ENCODE results near the gene JAG2. TPM values are rescaled to one million over a fixed set of nuclear protein-coding genes. Genes with fewer than 3 reads are reported as not detected.

The JAG2 gene
- 10 to 100 TPM; 18.5 to 42.4 (median 26.3) TPM for total RNA-seq
- 10 to 100 TPM; 23.7 to 45.5 TPM for polyA plus RNA-seq
- long read RNA-seq, donor 1, full-length matches to known transcripts = 30 of 102 reads
- long read RNA-seq, donor 1, partial matches to known transcripts = 57 of 102 reads
- long read RNA-seq, donor 1, other reads (novel, unspliced or antisense) = 15 of 102 reads
- long read RNA-seq, donor 2, full-length matches to known transcripts = 22 of 98 reads
- long read RNA-seq, donor 2, partial matches to known transcripts = 60 of 98 reads
- long read RNA-seq, donor 2, other reads (novel, unspliced or antisense) = 16 of 98 reads
- long read RNA-seq, donor 3, partial matches to known transcripts = 135 of 144 reads
- long read RNA-seq, donor 3, other reads (novel, unspliced or antisense) = 9 of 144 reads

GRCh38 chr14:105168496-105168978 lies at the start of gene JAG2:
TSS of gene JAG2 (minus strand) at chr14:105168776. CDS start at chr14:105168420, 356 bp downstream.
- Histone ChIP-seq H3K4me1 (peaks cover 18 to 62% (median 49%) of the 10 kb centered on the region in 9 donors), H3K27ac (peak within 1 kb of the TSS in 8 of 10 donors; percentile 52 to 84 (median 78)), H3K27me3 (peaks cover 0 to 47% (median 9%) of the 10 kb centered on the region in 7 donors), H3K4me3 (peak within 1 kb of the TSS; percentile 18 to 68 (median 56)), H3K36me3 (no peaks in the 10 kb centered on the region), H3K9me3 (no peaks in the 10 kb centered on the region)
- ATAC-seq (peak in 5 of 8 donors; percentile 28 to 52 (median 31)), DNase-seq (peak; percentile 72 to 74)
- TF ChIP-seq, protein P1, sequence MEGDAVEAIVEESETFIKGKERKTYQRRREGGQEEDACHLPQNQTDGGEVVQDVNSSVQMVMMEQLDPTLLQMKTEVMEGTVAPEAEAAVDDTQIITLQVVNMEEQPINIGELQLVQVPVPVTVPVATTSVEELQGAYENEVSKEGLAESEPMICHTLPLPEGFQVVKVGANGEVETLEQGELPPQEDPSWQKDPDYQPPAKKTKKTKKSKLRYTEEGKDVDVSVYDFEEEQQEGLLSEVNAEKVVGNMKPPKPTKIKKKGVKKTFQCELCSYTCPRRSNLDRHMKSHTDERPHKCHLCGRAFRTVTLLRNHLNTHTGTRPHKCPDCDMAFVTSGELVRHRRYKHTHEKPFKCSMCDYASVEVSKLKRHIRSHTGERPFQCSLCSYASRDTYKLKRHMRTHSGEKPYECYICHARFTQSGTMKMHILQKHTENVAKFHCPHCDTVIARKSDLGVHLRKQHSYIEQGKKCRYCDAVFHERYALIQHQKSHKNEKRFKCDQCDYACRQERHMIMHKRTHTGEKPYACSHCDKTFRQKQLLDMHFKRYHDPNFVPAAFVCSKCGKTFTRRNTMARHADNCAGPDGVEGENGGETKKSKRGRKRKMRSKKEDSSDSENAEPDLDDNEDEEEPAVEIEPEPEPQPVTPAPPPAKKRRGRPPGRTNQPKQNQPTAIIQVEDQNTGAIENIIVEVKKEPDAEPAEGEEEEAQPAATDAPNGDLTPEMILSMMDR (IDR thresholded peaks at IDR 0.05) = no peak
- intact Hi-C loops (cut with DNase I) = loop anchor here in 5 of 10 donors (5.0 to 10.0 kb wide), 3 partner anchors 34 to 76 kb away; no protein-coding TSS in a partner anchor
- 0 to 3% methylated on average over 20 to 84 of the region's 84 CpGs for WGBS, 2 donors

DNA sequence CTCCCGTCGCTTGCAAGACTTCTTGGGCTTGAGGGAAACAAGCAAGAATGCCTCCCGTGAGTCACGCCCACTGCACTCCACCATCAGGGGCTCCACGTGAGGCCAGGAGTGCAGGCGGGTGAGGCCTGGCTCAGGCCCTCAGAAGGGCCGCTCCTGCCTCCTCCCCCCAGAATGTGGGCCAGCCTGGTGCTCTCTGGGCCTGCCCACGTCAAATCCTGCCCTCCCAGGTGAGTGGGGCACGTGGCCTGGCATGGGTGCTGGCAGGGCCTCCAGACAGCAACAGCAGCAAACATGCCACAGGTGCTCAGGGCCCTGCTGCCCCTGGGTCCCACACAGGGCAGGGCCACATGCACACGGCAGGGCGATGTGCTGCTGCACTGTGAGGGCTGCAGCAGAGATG lies 49.2 kb upstream of the JAG2 start:
- WGBS, 2 donors = 93 to 95% methylated on average over 11 of the region's 11 CpGs
- Histone ChIP-seq H3K27me3 (no peaks in the 10 kb centered on the region), H3K36me3 (peaks cover 0 to 75% (median 28%) of the 10 kb centered on the region in 9 donors), H3K27ac (no peak overlapping the region), H3K9me3 (no peaks in the 10 kb centered on the region), H3K4me1 (peaks cover 0 to 19% (median 7%) of the 10 kb centered on the region in 9 donors), H3K4me3 (no peak overlapping the region)
- ATAC-seq (no peak), DNase-seq (no peak)
- TF ChIP-seq, protein P1 (IDR thresholded peaks at IDR 0.05) = no peak
- intact Hi-C loops (cut with DNase I) = loop anchor here in 1 of 10 donors (10.0 kb wide), 1 partner anchor 47 kb away; no protein-coding TSS in a partner anchor

GRCh38 chr14:105216490-105217247 lies 48.1 kb upstream of the JAG2 start:
- H3K36me3 ChIP-seq = peaks cover 0 to 76% (median 28%) of the 10 kb centered on the region in 9 donors
- H3K27ac ChIP-seq = no peak overlapping the region

More at GRCh38 chr14:105216490-105217247, 48.1 kb upstream of the JAG2 start:
- Histone ChIP-seq H3K9me3 (no peaks in the 10 kb centered on the region), H3K4me1 (peaks cover 0 to 19% (median 7%) of the 10 kb centered on the region in 9 donors), H3K4me3 (no peak overlapping the region), H3K27me3 (no peaks in the 10 kb centered on the region)
- TF ChIP-seq, protein P1 (IDR thresholded peaks at IDR 0.05) = no peak
- ATAC-seq (no peak), DNase-seq (no peak)
- WGBS, 2 donors = 90% methylated on average over 30 of the region's 30 CpGs
- intact Hi-C loops (cut with DNase I) = loop anchor here in 1 of 10 donors (10.0 kb wide), 1 partner anchor 48 kb away; no protein-coding TSS in a partner anchor
